HL-60 (cell line): ENCODE measurements around the gene MTMR11.

Experiments
- CTCF ChIP-seq: IDR thresholded peaks from one replicate; pipeline ENCODE4 v1.5.1; 2011; ENCODE audit warnings: low read length, control low read depth, inconsistent platforms; ENCODE audit not compliant: insufficient read depth
- POLR2AphosphoS5 ChIP-seq: IDR thresholded peaks from 2 replicates; pipeline ENCODE4 v1.6.1; 2012; ENCODE audit warnings: low read depth
- REST ChIP-seq: IDR thresholded peaks from 2 replicates; pipeline ENCODE4 v1.6.1; 2012; ENCODE audit warnings: low read depth; ENCODE audit not compliant: insufficient replicate concordance

GRCh38 chr1:149888247-149888998, 48.3 kb downstream of the MTMR11 start:
- TF ChIP-seq CTCF = peak; percentile 43
- TF ChIP-seq REST = no peak
- peak; percentile 59 for TF ChIP-seq POLR2AphosphoS5
